ENCODE data around the gene INTS6.

Gene INTS6

DNA sequence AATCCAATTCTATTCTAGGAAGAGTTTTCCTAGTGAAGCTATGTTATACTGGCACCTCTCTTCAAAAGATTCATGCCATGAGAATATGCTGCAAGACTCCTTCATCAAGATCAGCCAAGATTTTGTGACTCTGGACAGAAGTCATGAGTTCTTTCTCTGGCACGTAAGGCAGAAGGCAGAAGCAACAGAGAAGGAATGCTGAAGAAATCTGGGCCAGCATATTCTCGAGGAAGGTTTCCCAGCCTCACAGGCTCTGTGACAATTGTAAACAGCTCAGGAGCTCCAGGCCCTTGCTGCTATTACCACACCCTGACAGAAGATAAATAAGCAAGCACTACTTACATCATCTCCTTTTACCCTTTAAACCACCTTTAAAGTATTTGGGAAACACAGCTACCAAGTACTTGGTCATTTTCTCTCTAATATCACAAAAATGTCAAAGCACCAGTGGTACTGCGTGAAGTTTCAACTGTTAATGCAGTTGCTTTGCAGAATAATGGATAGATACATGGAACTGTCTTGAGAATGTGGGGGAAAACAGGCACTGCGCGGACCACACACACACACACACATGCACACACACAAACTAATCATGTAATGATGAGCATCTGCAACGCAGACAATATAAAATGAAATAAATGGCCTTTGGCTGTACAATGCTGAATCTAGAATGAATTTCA is 55.4 kb downstream of the INTS6 start:
- DNase-seq: no peak

DNA sequence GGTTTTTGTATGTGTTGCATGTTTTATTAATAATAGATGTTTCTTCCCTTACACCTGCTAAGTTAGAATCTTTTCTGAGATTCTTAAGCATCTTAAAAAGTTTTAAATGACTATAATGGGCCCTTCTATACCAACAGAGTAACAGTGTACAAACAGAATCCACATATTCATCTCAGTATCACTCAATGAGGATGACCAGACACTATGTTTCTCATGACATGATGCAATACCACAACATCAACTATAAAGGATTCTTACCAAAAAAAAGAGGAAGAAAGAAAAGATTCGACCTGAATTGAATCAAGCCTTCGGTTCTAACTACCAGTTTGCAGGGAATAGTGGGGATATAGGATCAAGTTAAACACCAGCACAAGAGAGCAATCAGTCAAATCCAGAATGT is 56.5 kb downstream of the INTS6 start:
- no peak for DNase-seq

DNA sequence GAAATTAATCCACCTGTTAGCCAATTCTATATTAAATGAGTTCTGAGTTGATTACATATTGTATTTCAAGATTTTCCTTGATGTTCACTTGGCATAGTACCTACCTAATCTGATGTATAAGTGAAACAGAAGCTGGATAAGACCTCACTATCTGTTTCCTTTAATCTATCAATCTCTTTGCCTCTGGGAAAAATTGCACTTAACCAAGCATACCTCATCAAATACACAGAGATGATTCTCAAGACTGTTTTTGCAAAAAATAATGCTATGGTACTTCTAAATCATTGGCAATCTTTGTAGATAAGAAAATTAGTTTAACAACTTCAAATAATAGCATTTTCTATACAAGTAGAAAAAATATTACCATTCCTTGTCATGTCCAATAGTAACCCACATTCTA is 58.1 kb downstream of the INTS6 start:
- no peak for DNase-seq

GRCh38 chr13:51385114-51385513 is 67.7 kb downstream of the INTS6 start:
- no peak for DNase-seq

DNA sequence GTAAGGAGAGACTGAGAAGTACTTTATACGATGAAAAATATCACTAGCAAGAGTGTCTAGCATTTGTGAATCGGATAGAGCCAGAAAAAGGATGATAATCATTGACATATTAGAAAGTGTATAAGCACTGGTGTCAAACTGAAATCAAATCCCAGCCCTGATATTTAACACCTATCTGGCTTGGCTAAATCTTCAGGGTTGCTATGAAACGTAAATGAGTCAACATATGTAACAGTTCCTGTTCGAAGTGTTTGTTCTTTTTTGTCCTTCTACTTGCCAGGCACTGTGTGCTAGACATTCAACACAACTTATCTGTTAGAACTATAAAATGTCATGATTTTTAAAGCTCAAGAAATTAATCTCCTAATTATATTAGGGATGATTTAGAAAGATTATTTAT is 72.6 kb downstream of the INTS6 start:
- no peak for DNase-seq

DNA sequence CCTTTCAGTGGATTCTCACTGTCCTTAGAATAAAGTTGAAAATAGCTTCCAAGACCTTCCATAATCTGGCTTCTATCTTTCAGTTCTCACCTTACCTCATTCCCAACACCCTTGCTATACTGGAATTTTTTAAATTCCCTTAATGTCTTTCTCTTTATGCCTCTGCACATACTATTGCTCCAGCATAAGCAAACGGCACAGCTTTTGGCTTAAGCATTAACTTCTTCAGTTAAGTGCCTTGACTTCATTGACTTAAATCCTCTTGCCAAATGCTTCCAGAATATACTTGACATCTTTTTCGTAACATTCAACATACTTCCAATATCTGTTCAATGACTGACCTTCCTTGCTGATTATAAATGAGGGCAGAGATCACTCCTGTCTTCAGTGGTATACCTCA is 79.4 kb downstream of the INTS6 start:
- DNase-seq: no peak

DNA sequence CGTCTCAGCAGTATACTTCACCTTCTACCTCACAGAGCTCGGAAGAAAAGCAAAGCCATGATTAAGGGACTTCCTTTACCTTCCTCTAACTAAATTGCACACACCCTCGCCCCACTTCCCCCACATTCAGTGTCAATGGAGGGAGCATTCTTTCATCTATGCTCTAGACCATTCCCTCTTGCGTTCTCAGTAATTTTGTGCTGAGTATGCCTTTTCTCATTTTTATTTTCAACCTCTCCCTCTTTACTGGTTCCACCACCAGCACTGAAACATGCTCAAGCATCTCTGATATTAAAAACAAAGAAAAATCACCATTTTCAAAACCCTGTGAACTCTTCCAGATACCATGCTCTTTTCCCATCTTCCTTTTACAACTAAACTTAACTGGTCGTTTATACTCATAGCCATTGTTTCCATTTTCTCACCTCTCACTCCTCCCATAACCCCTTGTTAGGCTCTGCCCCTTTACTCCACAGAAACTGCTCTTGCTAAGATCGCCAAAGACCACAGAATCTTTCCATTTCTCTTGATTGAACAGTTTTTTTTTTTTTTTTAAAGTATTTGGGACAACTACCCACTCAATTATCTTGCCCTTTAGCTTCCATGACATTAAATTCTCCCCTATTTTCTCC is 81.0 kb downstream of the INTS6 start:
- no peak for DNase-seq

GRCh38 chr13:51370811-51371210 is 82.0 kb downstream of the INTS6 start:
- no peak for DNase-seq

- DNase-seq: no peak
Observed at GRCh38 chr13:51370116-51370515, 82.7 kb downstream of the INTS6 start.

DNA sequence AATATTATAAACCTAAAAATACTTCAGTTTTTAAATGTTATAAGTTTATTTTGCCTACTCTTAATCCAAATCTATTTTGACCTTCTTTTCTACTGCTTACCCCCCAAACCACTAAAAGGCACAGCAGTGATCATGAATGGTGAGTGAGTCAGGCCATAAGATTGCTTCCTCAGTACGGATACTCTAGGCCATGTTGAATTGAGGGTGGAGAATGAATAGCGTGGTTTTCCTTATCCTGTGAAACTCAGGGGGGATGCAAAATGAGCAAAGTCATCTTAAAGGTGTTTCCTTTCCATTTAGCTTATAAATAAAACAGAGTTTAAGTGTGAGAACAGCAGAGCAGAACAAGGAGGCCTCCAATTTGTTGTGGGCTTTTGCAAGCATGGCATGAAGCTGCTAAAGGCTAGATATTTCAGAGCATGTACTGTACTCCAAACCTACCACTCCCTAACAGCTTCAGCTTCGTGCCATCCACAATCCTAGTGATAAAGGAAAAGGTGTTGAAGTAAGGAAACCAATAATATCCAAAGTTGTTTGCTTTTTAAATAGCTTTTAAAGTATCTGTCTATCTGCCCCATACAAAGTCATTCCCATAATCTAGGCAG is 88.3 kb downstream of the INTS6 start:
- no peak for DNase-seq

- no peak for DNase-seq
Observed at GRCh38 chr13:51363625-51364024, 89.2 kb downstream of the INTS6 start.

- DNase-seq: no peak
Observed at GRCh38 chr13:51361106-51361505, 91.7 kb downstream of the INTS6 start.

DNA sequence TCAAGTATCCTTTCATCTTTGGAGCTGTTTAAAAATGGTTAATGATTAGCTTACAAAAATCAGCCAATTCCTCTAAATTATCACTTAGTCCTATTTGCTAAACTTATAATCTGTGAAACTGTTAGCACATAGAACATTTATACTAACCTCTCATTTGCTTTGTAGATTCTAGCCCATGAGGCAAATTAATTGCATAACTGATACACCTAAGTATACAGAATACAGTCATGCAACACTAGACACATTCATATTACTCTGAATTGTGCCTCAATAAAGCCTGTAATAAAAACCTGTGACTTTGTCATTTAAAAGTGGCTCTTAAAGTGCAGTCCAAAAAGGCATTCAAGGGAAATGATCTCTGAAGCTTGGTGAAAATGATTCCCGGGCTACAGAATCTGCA is 92.3 kb downstream of the INTS6 start:
- DNase-seq: no peak

DNA sequence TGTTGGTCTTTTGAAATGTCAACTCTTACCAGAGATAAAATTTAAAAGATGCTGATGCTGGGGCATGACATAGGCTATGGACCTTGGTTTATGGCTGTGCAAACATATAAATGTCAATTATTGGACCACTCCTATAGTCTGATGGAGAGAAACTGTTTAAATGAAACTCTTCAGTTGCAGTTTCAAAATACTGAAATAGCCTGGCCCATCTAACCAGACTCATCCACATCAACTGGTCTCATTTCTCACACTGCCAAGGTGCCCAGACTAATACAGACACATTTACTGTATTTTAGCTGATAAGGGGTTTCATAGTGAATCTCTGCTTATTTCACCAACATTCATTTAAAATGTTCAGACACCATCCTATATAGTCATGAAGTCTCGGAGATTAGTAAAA is 93.5 kb downstream of the INTS6 start:
- no peak for DNase-seq

GRCh38 chr13:51357928-51358595 is 94.8 kb downstream of the INTS6 start:
- DNase-seq: no peak

DNA sequence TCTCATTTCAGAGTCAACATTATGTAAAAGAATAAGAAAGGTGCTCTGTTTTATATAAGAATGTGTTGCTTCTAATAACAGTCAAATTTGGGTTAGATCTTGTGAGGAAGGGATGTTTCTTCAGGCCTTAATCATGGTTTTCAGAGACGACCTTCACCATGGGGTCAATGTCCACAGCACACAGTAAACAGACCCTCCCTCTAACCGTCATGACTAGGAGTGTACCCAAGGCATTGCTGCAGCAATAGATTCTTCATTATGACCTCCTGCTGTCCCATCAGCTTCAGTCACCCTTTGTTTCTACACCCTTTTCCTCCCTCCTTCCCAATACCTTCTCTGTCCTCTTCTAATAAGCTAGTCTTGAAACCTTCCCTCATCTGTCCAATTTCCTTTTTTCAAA is 97.6 kb downstream of the INTS6 start:
- no peak for DNase-seq

DNA sequence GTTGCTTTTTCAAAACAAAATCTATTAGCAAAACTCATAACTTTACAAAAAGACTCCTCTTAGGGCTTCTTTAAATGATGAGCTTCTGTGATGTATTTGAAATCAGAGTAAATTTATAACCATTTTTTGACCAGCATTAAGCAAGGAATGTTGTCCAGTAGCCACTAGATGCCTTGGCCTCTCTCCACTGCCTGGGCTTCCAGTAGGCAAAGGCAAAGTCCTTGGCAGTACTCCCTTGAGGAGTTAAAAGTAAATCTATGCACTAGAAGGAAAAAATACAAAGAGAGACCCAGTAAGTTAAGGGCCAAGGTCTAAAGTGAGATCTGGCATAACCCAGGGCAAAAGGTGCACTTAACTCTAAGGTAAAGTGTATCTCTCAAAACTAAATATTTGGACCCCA is 103.8 kb downstream of the INTS6 start:
- DNase-seq: no peak

DNA sequence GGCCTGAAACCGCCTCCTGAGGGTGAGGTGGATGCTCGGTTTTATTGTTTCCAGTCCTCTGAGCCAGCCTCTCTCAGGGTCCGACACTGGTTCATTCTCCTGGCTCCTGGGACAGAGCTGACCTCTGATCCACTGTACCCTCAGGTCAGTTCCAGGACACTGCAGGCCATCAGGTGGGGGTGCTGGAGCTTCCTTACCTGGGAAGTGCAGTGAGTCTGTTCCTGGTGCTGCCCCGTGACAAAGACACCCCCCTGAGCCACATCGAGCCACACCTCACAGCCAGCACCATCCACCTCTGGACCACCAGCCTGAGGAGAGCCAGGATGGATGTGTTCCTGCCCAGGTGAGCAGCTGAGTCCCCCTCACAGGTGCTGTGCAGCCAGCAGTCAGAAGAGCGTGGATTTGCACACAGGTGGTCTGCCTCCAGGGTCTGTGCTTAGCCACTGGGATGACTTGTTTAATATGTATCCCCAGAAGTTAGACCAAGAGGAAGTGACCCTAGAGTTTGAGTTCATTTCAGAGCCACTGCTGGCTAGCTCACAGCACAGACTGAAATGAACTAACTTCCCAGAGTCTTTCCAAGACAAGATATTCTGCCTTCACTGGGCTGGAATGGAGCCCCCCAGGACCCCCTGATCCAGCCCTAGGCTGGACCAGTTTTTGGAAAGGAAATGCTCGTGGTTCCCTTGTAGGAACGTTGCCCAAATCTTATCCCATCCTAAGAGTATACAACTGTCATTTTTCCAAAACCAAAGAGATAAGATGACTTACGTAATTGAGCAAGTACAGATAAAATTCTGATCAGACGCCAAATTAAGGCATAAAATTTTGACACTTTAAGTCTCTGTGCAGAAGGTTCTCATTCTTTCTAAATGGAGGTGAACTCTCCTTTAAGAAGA is 104.5 kb downstream of the INTS6 start:
- DNase-seq: no peak

- DNase-seq: no peak
Observed at GRCh38 chr13:51347099-51347498, 105.7 kb downstream of the INTS6 start.

DNA sequence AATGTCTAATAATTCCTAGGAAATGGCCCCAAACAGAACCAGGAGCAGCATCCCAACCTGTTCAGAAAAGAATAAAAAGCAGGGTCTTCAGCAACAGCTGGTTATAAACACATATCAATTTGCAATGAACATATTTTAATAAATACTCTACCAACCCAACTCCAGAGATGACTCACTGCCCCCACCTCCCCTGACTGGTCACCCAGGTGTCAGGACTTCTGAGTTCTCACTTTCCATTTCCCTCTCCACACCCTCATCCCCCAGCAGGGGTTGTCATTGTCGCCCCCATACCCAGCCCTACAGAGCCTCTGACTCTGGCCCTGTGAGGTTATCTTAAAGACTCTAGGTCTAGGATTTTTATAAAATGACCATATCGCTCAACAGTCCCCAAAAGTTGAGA is 106.4 kb downstream of the INTS6 start:
- no peak for DNase-seq

DNA sequence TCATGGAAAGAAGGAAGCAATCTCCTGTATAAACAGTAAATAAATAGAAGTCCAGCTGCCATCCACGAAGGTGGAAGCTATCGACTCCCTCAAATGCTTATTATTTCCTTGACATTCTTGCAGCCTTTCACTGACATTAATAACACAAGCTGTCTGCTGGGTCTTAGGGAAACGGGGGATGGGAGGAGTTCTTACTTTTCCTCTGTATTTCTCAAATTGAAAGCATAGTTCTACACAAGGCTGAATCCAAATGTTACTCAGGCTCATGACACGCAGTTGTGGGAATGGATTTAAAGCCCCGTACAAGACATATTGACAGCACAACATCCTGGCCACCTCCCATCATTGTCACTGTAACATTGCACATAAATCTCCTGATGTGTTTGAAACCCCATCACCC is 109.4 kb downstream of the INTS6 start:
- DNase-seq: no peak

GRCh38 chr13:51342706-51343105 is 110.1 kb downstream of the INTS6 start:
- DNase-seq: no peak

DNA sequence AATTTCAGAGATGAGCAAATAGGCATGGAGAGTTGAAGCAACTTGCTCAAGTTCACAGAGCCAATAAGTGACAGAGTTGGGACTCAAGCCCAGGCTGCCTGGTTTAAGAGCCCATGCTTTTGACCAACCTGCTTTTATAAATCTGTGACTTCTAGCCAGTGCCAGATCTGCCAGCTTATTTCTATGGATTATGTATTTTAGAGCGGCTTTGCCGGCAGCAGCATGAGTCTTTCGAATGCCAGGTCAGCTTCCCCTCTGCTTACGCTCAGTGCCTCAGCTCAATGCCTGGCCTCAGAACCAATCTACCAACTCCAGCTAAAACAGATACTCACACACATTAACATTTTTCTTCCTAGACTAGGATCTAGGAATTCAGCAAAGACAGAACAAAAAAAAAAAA is 111.0 kb downstream of the INTS6 start:
- DNase-seq: no peak

Data from GOT3 (cell line).